GM19324 (cell line): ENCODE data around the gene NHEJ1.

Experiments used
- ATAC-seq: cut with Tn5 transposase; IDR thresholded peaks from one replicate; pipeline ENCODE4 v1.9.1; 2021; ENCODE audit warnings: mild to moderate bottlenecking, moderate library complexity; ENCODE audit not compliant: unreplicated experiment, low FRiP score

The NHEJ1 gene

GRCh38 chr2:219168526-219168925 lies 7.9 kb upstream of the NHEJ1 start:
- ATAC-seq, result no peak

GRCh38 chr2:219167997-219168396 lies 7.4 kb upstream of the NHEJ1 start:
- no peak for ATAC-seq

GRCh38 chr2:219165058-219165911 lies 4.7 kb upstream of the NHEJ1 start:
- ATAC-seq, result no peak

- ATAC-seq, result no peak
These were observed 2.5 kb upstream of the NHEJ1 start for GRCh38 chr2:219163156-219163555.

- ATAC-seq, result no peak
These were observed 482 bp upstream of the NHEJ1 start for GRCh38 chr2:219161097-219161496.

GRCh38 chr2:219159771-219160185 lies 837 bp downstream of the NHEJ1 start:
- ATAC-seq, result no peak

- ATAC-seq, result no peak
These were observed 2.0 kb downstream of the NHEJ1 start for GRCh38 chr2:219158586-219158985.

GRCh38 chr2:219158025-219158424 lies 2.6 kb downstream of the NHEJ1 start:
- no peak for ATAC-seq

- ATAC-seq, result no peak
These were observed 3.2 kb downstream of the NHEJ1 start for GRCh38 chr2:219157396-219157795.

- no peak for ATAC-seq
These were observed 5.5 kb downstream of the NHEJ1 start for GRCh38 chr2:219155054-219155644.

- ATAC-seq, result no peak
These were observed 10.9 kb downstream of the NHEJ1 start for GRCh38 chr2:219149667-219150066.

GRCh38 chr2:219142329-219142728 lies 18.3 kb downstream of the NHEJ1 start:
- ATAC-seq, result no peak

- ATAC-seq, result no peak
These were observed 19.9 kb downstream of the NHEJ1 start for GRCh38 chr2:219140722-219141121.

- ATAC-seq, result no peak
These were observed 26.6 kb downstream of the NHEJ1 start for GRCh38 chr2:219133976-219134375.

GRCh38 chr2:219131744-219132143 lies 28.9 kb downstream of the NHEJ1 start:
- ATAC-seq, result no peak

GRCh38 chr2:219131327-219131726 lies 29.3 kb downstream of the NHEJ1 start:
- no peak for ATAC-seq

- ATAC-seq, result no peak
These were observed 31.0 kb downstream of the NHEJ1 start for GRCh38 chr2:219129589-219129988.

- no peak for ATAC-seq
These were observed 32.2 kb downstream of the NHEJ1 start for GRCh38 chr2:219128396-219128795.

GRCh38 chr2:219127037-219127635 lies 33.5 kb downstream of the NHEJ1 start:
- no peak for ATAC-seq

- ATAC-seq, result no peak
These were observed 34.1 kb downstream of the NHEJ1 start for GRCh38 chr2:219126555-219126954.

GRCh38 chr2:219125886-219126270 lies 34.7 kb downstream of the NHEJ1 start:
- no peak for ATAC-seq
